ENCODE measurements around the gene COL20A1.

DNA sequence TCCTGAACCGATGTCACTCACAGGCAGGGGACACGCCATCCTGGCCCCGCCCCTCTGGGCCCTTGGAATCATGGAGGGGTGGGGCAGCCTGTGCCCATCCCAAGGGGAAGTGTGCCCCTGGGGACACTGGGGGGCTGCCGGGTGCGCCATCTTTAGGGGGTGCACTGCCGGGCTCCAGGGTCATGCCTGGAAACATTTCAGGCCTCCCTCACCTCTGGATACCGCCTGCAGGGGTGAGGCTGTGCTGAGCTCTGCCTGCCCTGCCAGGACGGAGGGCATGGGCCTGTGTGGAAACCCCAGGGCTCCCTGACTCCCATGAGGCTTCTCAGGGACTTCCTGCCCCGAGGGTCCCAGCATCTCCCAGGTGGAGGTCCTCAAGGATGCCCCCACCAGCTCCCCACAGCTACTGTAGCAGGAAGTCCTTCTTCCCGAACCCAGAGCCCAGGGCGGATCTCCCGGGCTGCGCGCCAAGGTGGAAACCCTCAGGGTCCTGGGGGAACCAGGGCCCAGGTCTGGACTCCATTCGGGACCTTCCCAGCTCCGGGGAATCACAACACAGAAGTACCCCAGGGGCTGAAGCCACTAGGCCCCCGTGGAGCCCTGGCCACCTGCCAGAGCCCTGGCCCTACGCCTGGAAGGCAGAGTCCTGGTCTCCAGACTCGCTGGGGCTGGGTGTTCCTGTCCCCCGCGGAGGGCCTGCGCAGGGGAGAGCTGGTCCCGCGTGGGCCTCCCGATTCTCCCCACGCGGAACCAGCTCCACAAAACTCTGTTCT is 52.5 kb downstream of the COL20A1 start:
- no peak for TF ChIP-seq RAD21 (conservative IDR thresholded peaks at IDR 0.05 in 1 of 2, IDR thresholded peaks at IDR 0.05 in 1 of 2)
- TF ChIP-seq KDM5A (IDR thresholded peaks at IDR 0.05) = no peak
- TF ChIP-seq, protein P1, sequence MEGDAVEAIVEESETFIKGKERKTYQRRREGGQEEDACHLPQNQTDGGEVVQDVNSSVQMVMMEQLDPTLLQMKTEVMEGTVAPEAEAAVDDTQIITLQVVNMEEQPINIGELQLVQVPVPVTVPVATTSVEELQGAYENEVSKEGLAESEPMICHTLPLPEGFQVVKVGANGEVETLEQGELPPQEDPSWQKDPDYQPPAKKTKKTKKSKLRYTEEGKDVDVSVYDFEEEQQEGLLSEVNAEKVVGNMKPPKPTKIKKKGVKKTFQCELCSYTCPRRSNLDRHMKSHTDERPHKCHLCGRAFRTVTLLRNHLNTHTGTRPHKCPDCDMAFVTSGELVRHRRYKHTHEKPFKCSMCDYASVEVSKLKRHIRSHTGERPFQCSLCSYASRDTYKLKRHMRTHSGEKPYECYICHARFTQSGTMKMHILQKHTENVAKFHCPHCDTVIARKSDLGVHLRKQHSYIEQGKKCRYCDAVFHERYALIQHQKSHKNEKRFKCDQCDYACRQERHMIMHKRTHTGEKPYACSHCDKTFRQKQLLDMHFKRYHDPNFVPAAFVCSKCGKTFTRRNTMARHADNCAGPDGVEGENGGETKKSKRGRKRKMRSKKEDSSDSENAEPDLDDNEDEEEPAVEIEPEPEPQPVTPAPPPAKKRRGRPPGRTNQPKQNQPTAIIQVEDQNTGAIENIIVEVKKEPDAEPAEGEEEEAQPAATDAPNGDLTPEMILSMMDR (IDR thresholded peaks at IDR 0.05) = no peak
- no peak for TF ChIP-seq NR3C1 (IDR thresholded peaks at IDR 0.05)
- TF ChIP-seq CEBPB (IDR thresholded peaks at IDR 0.05) = no peak
- TF ChIP-seq, protein P2, sequence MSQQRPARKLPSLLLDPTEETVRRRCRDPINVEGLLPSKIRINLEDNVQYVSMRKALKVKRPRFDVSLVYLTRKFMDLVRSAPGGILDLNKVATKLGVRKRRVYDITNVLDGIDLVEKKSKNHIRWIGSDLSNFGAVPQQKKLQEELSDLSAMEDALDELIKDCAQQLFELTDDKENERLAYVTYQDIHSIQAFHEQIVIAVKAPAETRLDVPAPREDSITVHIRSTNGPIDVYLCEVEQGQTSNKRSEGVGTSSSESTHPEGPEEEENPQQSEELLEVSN (IDR thresholded peaks at IDR 0.05; ENCODE audit: borderline replicate concordance, low read depth) = no peak
- no peak for TF ChIP-seq ZFP36 (IDR thresholded peaks at IDR 0.05; ENCODE audit: borderline replicate concordance, partially characterized antibody)
- no peak for TF ChIP-seq EP300 (IDR thresholded peaks at IDR 0.05)
- TF ChIP-seq BHLHE40 (IDR thresholded peaks at IDR 0.05; ENCODE audit: low read depth, low read length) = no peak
- TF ChIP-seq POLR2A (IDR thresholded peaks at IDR 0.05; ENCODE audit: low read length) = no peak
- no peak for TF ChIP-seq MAZ (IDR thresholded peaks at IDR 0.05; ENCODE audit: borderline replicate concordance, low read depth, low read length)
- no peak for TF ChIP-seq JUN (IDR thresholded peaks at IDR 0.05)
- TF ChIP-seq SMC3 (IDR thresholded peaks at IDR 0.05) = no peak
- no peak for TF ChIP-seq CHD2 (IDR thresholded peaks at IDR 0.05; ENCODE audit: low read length, partially characterized antibody)

Data from A549 (cell line).